HepG2 (cell line): ENCODE results near the gene PAFAH1B1. TPM values are rescaled to one million over a fixed set of nuclear protein-coding genes. Genes with fewer than 3 reads are reported as not detected.
A peak's percentile ranks its signal among the peaks of the same experiment; 100 is the strongest.

Experiments used
- AGO2 ChIP-seq: fragments of 200-400 bp; formaldehyde crosslinking; optimal IDR thresholded peaks from 2 replicates; pipeline ENCODE3; 2017; ENCODE audit warnings: mild to moderate bottlenecking, low read depth, low read length, moderate library complexity
- ATM ChIP-seq: fragments of 450-650 bp; IDR thresholded peaks from 2 replicates; pipeline ENCODE4 v1.7.1; 2017; ENCODE audit warnings: mild to moderate bottlenecking, borderline replicate concordance
- BCL6 ChIP-seq: IDR thresholded peaks from 2 replicates; pipeline ENCODE4 v1.6.1; 2016; ENCODE audit warnings: missing genetic modification reagents, missing compliant biosample characterization
- CBX5 ChIP-seq: sonication (generic); formaldehyde crosslinking; IDR thresholded peaks from 2 replicates; pipeline ENCODE4 v1.4.0; 2020; ENCODE audit warnings: missing genetic modification reagents, borderline replicate concordance
- HDAC1 ChIP-seq: sonication (generic); formaldehyde crosslinking; IDR thresholded peaks from 2 replicates; pipeline ENCODE4 v1.5.1; 2020; ENCODE audit warnings: mild to moderate bottlenecking, missing genetic modification reagents
- HNRNPL ChIP-seq: fragments of 200-400 bp; formaldehyde crosslinking; IDR thresholded peaks from 2 replicates; pipeline ENCODE4 v1.6.1; 2017; ENCODE audit warnings: mild to moderate bottlenecking, low read depth, low read length
- NR2C2 ChIP-seq: sonication (generic); formaldehyde crosslinking; IDR thresholded peaks from 2 replicates; pipeline ENCODE4 v1.4.0; 2020; ENCODE audit warnings: missing genetic modification reagents, mild to moderate bottlenecking, moderate library complexity, borderline replicate concordance
- NR2F6 ChIP-seq, 2 experiments: IDR thresholded peaks; 2 replicates each; pipeline ENCODE4 v1.6.1; 2016; ENCODE audit warnings: antibody characterized with exemption in 1 of 2, mild to moderate bottlenecking in 1 of 2
- NRL ChIP-seq: sonication (generic); formaldehyde crosslinking; IDR thresholded peaks from 2 replicates; pipeline ENCODE4 v1.5.0; 2020; ENCODE audit warnings: missing genetic modification reagents, mild to moderate bottlenecking, moderate library complexity, borderline replicate concordance
- POLR2G ChIP-seq: fragments of 200-400 bp; formaldehyde crosslinking; IDR thresholded peaks from 2 replicates; pipeline ENCODE4 v1.6.1; 2018; ENCODE audit warnings: mild to moderate bottlenecking, low read depth, low read length, moderate library complexity
- PRPF4 ChIP-seq: fragments of 200-400 bp; formaldehyde crosslinking; IDR thresholded peaks from 2 replicates; pipeline ENCODE4 v1.6.1; 2016; ENCODE audit warnings: low read length, low read depth; ENCODE audit not compliant: poor library complexity, severe bottlenecking
- RBFOX2 ChIP-seq: fragments of 200-400 bp; formaldehyde crosslinking; IDR thresholded peaks from 2 replicates; pipeline ENCODE4 v1.6.1; 2017; ENCODE audit warnings: low read depth, mild to moderate bottlenecking, low read length
- SAP130 ChIP-seq: IDR thresholded peaks from 2 replicates; pipeline ENCODE4 v1.6.1; 2016; ENCODE audit warnings: low read depth
- STAG1 ChIP-seq: sonication (generic); formaldehyde crosslinking; IDR thresholded peaks from 2 replicates; pipeline ENCODE4 v1.4.0; 2020; ENCODE audit warnings: missing genetic modification reagents
- polyA plus RNA-seq, 8 experiments: library from polyadenylated mRNA; depleted of rRNA in 3 of 8; stranded (reverse) in 7 of 8; unstranded in 1 of 8; fragments of >200 nt; fragmentation: Illumina TruSeq in 4 of 8; extraction: Trizol in 4 of 8; gene quantifications; 2 replicates each; pipeline versions ENCODE4 v1.2.1 to v1.2.3, GENCODE V29; 2011 to 2016; ENCODE audit warnings: low read depth in 4 of 8, missing spikeins in 1 of 8, mixed read lengths in 1 of 8; ENCODE audit not compliant: insufficient read depth in 1 of 8
- total RNA-seq, 5 experiments: library from RNA; depleted of rRNA; stranded (reverse); fragments of >200 nt; fragmentation: Illumina TruSeq; extraction: Trizol; gene quantifications; 2 replicates each; pipeline ENCODE4 v1.2.3, GENCODE V29; 2016; ENCODE audit warnings: low read depth in 1 of 5
- TF ChIP-seq, protein P1 (sequence below), 2 experiments: sonication (generic) in 1 of 2; formaldehyde crosslinking in 1 of 2; IDR thresholded peaks; 2 replicates each; pipeline versions ENCODE4 v1.4.0 to v1.6.1; 2018 to 2020; ENCODE audit warnings: missing genetic modification reagents in 2 of 2, borderline replicate concordance in 1 of 2, low read depth in 1 of 2, mild to moderate bottlenecking in 1 of 2, missing biosample characterization in 1 of 2
- TF ChIP-seq, protein P2 (sequence below): sonication (generic); formaldehyde crosslinking; IDR thresholded peaks from 2 replicates; pipeline ENCODE4 v1.5.0; 2020; ENCODE audit warnings: mild to moderate bottlenecking, missing genetic modification reagents, moderate library complexity
- TF ChIP-seq, protein P3 (sequence below): sonication (generic); formaldehyde crosslinking; IDR thresholded peaks from 2 replicates; pipeline ENCODE4 v1.4.0; 2020; ENCODE audit warnings: missing genetic modification reagents, low read depth, mild to moderate bottlenecking, borderline replicate concordance
- TF ChIP-seq, protein P4 (sequence below): sonication (generic); formaldehyde crosslinking; IDR thresholded peaks from 2 replicates; pipeline ENCODE4 v1.4.0; 2020; ENCODE audit warnings: missing genetic modification reagents

PAFAH1B1 gene
- total and polyA plus RNA-seq, 2 of the 13 experiments (the other 11 are each of a cell fraction or from before 2014, with no cell fraction given): 46.0 to 64.9 TPM

DNA sequence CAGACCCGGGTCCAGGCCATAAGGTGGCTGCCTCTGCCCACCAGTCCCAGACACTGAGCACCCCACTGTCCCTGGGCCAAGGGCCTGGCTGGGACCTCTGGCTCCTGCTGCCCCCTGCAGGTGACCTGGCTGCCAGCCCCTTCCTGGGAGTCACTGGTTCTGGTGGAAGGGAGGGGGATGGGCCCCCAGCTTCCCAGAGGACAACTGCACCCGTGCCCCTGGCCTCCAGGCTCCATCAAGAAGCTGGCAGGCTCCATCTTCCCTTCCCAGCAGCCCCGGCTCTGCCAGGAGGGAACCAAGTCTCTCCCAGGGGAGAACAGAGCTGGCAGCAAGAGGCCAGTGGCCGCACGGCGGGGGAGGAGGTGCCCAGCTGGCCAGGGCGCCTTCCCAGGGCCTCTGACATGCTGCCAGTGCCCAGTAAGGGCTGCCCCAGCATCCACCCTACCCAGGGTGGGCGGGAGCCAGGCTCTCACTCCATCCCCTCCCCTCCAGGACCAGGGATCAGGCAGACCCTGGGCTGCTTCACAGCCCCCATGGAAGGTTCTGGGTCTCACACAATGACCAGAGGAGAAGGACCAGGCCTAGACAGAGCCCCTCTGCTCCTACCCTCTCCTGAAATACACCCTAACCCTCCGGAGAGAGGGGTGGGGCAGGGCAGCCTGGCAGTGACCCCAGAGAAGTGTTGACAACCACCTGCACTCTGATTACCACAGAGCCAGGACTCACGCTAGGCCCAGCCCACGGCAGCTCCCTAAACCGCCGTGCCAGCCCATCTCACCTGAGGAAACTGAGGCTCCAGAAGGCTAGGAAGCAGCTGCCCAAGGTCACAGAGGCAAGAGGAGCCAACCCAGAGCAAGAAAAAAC is 114.5 kb downstream of the PAFAH1B1 start (continued):
- TF ChIP-seq, protein P1, sequence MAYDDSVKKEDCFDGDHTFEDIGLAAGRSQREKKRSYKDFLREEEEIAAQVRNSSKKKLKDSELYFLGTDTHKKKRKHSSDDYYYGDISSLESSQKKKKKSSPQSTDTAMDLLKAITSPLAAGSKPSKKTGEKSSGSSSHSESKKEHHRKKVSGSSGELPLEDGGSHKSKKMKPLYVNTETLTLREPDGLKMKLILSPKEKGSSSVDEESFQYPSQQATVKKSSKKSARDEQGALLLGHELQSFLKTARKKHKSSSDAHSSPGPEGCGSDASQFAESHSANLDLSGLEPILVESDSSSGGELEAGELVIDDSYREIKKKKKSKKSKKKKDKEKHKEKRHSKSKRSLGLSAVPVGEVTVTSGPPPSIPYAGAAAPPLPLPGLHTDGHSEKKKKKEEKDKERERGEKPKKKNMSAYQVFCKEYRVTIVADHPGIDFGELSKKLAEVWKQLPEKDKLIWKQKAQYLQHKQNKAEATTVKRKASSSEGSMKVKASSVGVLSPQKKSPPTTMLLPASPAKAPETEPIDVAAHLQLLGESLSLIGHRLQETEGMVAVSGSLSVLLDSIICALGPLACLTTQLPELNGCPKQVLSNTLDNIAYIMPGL (CRISPR knock-in tag; IDR thresholded peaks at IDR 0.05; ENCODE audit: borderline replicate concordance in 1 of 2, low read depth in 1 of 2): peak in 1 of 2 experiments; percentile 35; a peak in 1 of 4 replicates
- peak; percentile 55 for TF ChIP-seq STAG1 (CRISPR knock-in tag)
- 0 out of 2 replicates have a peak, but pooled peaks have one; percentile 4 for TF ChIP-seq BCL6
- TF ChIP-seq SAP130 (CRISPR knock-in tag): 0 out of 2 replicates have a peak, but pooled peaks have one; percentile 15
- TF ChIP-seq, protein P2, sequence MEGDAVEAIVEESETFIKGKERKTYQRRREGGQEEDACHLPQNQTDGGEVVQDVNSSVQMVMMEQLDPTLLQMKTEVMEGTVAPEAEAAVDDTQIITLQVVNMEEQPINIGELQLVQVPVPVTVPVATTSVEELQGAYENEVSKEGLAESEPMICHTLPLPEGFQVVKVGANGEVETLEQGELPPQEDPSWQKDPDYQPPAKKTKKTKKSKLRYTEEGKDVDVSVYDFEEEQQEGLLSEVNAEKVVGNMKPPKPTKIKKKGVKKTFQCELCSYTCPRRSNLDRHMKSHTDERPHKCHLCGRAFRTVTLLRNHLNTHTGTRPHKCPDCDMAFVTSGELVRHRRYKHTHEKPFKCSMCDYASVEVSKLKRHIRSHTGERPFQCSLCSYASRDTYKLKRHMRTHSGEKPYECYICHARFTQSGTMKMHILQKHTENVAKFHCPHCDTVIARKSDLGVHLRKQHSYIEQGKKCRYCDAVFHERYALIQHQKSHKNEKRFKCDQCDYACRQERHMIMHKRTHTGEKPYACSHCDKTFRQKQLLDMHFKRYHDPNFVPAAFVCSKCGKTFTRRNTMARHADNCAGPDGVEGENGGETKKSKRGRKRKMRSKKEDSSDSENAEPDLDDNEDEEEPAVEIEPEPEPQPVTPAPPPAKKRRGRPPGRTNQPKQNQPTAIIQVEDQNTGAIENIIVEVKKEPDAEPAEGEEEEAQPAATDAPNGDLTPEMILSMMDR: peak; percentile 86
- TF ChIP-seq NRL (CRISPR knock-in tag): peak; percentile 36; the same call in 1 of the 2 replicates
- peak; percentile 38; the same call in 1 of the 2 replicates for TF ChIP-seq HDAC1 (CRISPR knock-in tag)
- no peak for TF ChIP-seq CBX5
- no peak for TF ChIP-seq ATM
- TF ChIP-seq HNRNPL: peak; percentile 86
- TF ChIP-seq AGO2: peak; percentile 3
- TF ChIP-seq, protein P3, sequence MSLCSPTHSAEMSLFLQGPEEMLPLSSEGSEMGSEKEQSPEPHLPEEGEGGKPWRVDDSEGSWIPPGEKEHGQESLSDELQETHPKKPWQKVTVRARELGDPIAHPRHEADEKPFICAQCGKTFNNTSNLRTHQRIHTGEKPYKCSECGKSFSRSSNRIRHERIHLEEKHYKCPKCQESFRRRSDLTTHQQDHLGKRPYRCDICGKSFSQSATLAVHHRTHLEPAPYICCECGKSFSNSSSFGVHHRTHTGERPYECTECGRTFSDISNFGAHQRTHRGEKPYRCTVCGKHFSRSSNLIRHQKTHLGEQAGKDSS (CRISPR knock-in tag): no peak
- TF ChIP-seq NR2F6 (IDR thresholded peaks at IDR 0.05): peak; percentile 75
- peak; percentile 82 for TF ChIP-seq NR2F6 (CRISPR knock-in tag; IDR thresholded peaks at IDR 0.05)
- TF ChIP-seq, protein P4, sequence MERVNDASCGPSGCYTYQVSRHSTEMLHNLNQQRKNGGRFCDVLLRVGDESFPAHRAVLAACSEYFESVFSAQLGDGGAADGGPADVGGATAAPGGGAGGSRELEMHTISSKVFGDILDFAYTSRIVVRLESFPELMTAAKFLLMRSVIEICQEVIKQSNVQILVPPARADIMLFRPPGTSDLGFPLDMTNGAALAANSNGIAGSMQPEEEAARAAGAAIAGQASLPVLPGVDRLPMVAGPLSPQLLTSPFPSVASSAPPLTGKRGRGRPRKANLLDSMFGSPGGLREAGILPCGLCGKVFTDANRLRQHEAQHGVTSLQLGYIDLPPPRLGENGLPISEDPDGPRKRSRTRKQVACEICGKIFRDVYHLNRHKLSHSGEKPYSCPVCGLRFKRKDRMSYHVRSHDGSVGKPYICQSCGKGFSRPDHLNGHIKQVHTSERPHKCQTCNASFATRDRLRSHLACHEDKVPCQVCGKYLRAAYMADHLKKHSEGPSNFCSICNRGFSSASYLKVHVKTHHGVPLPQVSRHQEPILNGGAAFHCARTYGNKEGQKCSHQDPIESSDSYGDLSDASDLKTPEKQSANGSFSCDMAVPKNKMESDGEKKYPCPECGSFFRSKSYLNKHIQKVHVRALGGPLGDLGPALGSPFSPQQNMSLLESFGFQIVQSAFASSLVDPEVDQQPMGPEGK (CRISPR knock-in tag): peak; percentile 79
- TF ChIP-seq POLR2G: no peak
- TF ChIP-seq PRPF4: peak; percentile 43
- peak; percentile 45; the same call in 1 of the 2 replicates for TF ChIP-seq RBFOX2
- peak; percentile 26; the same call in 1 of the 2 replicates for TF ChIP-seq NR2C2
